IMR-90 (cell line): ENCODE results near the gene FAM149A. TPM values are rescaled to one million over a fixed set of nuclear protein-coding genes. Genes with fewer than 3 reads are reported as not detected.

Experiments
- ATAC-seq: fragments of 200-7000 bp; cut with Tn5 transposase; 2 replicates; pipeline ENCODE4 v1.9.1; 2020; ENCODE audit warnings: low read depth, mild to moderate bottlenecking, moderate library complexity
- BruUV-seq: library from RNA; stranded (reverse); fragments of 400-500 nt; replicated peaks from 2 replicates; lab custom pipeline; 2021; lab: Mats Ljungman, UMichigan
- CTCF ChIA-PET: fragments of 300-600 bp; formaldehyde crosslinking; extraction: SDS; loops from one replicate; lab custom pipeline; 2021; ENCODE audit warnings: antibody characterized with exemption; lab: Yijun Ruan, JAX
- POLR2A ChIA-PET: fragments of 300-600 bp; sonication (Branson Sonifier 250); formaldehyde crosslinking; loops from one replicate; lab custom pipeline; 2022; ENCODE audit warnings: antibody characterized with exemption; ENCODE audit not compliant: unreplicated experiment; lab: Charles Lee
- DNase-seq: peaks from one replicate; pipeline ENCODE4 v3.0.0; 2013
- H2AFZ ChIP-seq: replicated peaks from 2 replicates; pipeline ENCODE3; 2013; ENCODE audit warnings: low read length, mild to moderate bottlenecking; ENCODE audit not compliant: poor library complexity
- H2AK5ac ChIP-seq: 2 replicates; pipeline ENCODE4 v1.6.1; 2013; ENCODE audit warnings: low read depth, low read length, inconsistent platforms
- H2AK9ac ChIP-seq: replicated peaks from 2 replicates; pipeline ENCODE3; 2013; ENCODE audit warnings: mild to moderate bottlenecking, low read depth, low read length, moderate library complexity; ENCODE audit not compliant: poor library complexity
- H2BK120ac ChIP-seq: 2 replicates; pipeline ENCODE4 v1.6.1; 2013; ENCODE audit warnings: low read depth, low read length, inconsistent platforms
- H2BK15ac ChIP-seq: 3 replicates; pipeline ENCODE4 v1.6.1; 2013; ENCODE audit warnings: low read depth, low read length, inconsistent platforms
- H2BK20ac ChIP-seq: 2 replicates; pipeline ENCODE4 v1.6.1; 2013; ENCODE audit warnings: low read depth, mild to moderate bottlenecking, inconsistent platforms, low read length, moderate library complexity
- H2BK5ac ChIP-seq: 2 replicates; pipeline ENCODE4 v1.6.1; 2013; ENCODE audit warnings: mild to moderate bottlenecking, low read depth, low read length, inconsistent platforms; ENCODE audit not compliant: poor library complexity, severe bottlenecking
- H3K14ac ChIP-seq: replicated peaks from 2 replicates; pipeline ENCODE4 v1.6.1; 2013; ENCODE audit warnings: low read depth, low read length, inconsistent platforms
- H3K18ac ChIP-seq: 2 replicates; pipeline ENCODE4 v1.6.1; 2013; ENCODE audit warnings: low read depth, low read length, control low read depth
- H3K23ac ChIP-seq: 2 replicates; pipeline ENCODE4 v1.6.1; 2013; ENCODE audit warnings: low read depth, low read length, inconsistent platforms
- H3K27ac ChIP-seq: 2 replicates; pipeline ENCODE4 v1.5.1; 2013; ENCODE audit warnings: mild to moderate bottlenecking, control low read depth, low read length; ENCODE audit not compliant: insufficient read depth
- H3K27me3 ChIP-seq: 2 replicates; pipeline ENCODE4 v1.6.1; 2013; ENCODE audit warnings: low read length; ENCODE audit not compliant: control insufficient read depth, insufficient read depth
- H3K36me3 ChIP-seq: 2 replicates; pipeline ENCODE4 v1.6.1; 2013; ENCODE audit warnings: low read length, mixed read lengths; ENCODE audit not compliant: control insufficient read depth, insufficient read depth
- H3K4ac ChIP-seq: 2 replicates; pipeline ENCODE4 v1.6.1; 2013; ENCODE audit warnings: low read depth, low read length, inconsistent platforms
- H3K4me1 ChIP-seq: 2 replicates; pipeline ENCODE4 v1.6.1; 2013; ENCODE audit warnings: low read length, mixed read lengths; ENCODE audit not compliant: control insufficient read depth, insufficient read depth
- H3K4me2 ChIP-seq: 2 replicates; pipeline ENCODE4 v1.6.1; 2013; ENCODE audit warnings: low read depth, mild to moderate bottlenecking, control low read depth, low read length, moderate library complexity
- H3K4me3 ChIP-seq: 2 replicates; pipeline ENCODE4 v1.5.1; 2013; ENCODE audit warnings: low read depth, mild to moderate bottlenecking, control low read depth, low read length, moderate library complexity; ENCODE audit not compliant: insufficient read depth
- H3K56ac ChIP-seq: 2 replicates; pipeline ENCODE4 v1.6.1; 2013; ENCODE audit warnings: low read length, inconsistent platforms; ENCODE audit not compliant: insufficient read depth; ENCODE audit errors: extremely low read depth
- H3K79me1 ChIP-seq, 2 experiments: 2 replicates each; pipeline ENCODE4 v1.6.1; 2013; ENCODE audit warnings: low read length in 2 of 2, inconsistent platforms in 1 of 2, low read depth in 1 of 2
- H3K9ac ChIP-seq: 2 replicates; pipeline ENCODE4 v1.6.1; 2013; ENCODE audit warnings: low read depth, low read length, control low read depth
- H3K9me1 ChIP-seq: 2 replicates; pipeline ENCODE4 v1.6.1; 2013; ENCODE audit warnings: low read length, inconsistent platforms; ENCODE audit not compliant: insufficient read depth
- H3K9me3 ChIP-seq: 2 replicates; pipeline ENCODE4 v1.6.1; 2013; ENCODE audit warnings: low read length; ENCODE audit not compliant: control insufficient read depth, insufficient read depth
- H4K20me1 ChIP-seq: 2 replicates; pipeline ENCODE4 v1.6.1; 2013; ENCODE audit warnings: low read length, inconsistent platforms; ENCODE audit not compliant: insufficient read depth
- H4K5ac ChIP-seq: 2 replicates; pipeline ENCODE4 v1.6.1; 2013; ENCODE audit warnings: mild to moderate bottlenecking, low read depth, low read length, control low read depth
- H4K8ac ChIP-seq, 2 experiments: 2 replicates each; pipeline ENCODE4 v1.6.1; 2013; ENCODE audit warnings: low read depth in 2 of 2, low read length in 2 of 2, control low read depth in 1 of 2, inconsistent platforms in 1 of 2
- H4K91ac ChIP-seq: 2 replicates; pipeline ENCODE4 v1.6.1; 2013; ENCODE audit warnings: low read depth, low read length, inconsistent platforms; ENCODE audit not compliant: insufficient read depth
- CEBPB ChIP-seq: IDR thresholded peaks from 2 replicates; pipeline ENCODE4 v1.6.1; 2012; ENCODE audit warnings: low read depth, low read length, improper control_type of control experiment
- MAFK ChIP-seq: IDR thresholded peaks from 2 replicates; pipeline ENCODE4 v1.6.1; 2012; ENCODE audit warnings: low read depth, low read length, improper control_type of control experiment
- MXI1 ChIP-seq: IDR thresholded peaks from 2 replicates; pipeline ENCODE4 v1.6.1; 2012; ENCODE audit warnings: low read depth, mild to moderate bottlenecking, low read length, moderate library complexity, borderline replicate concordance
- NFE2L2 ChIP-seq: fragments of 150-350 bp; IDR thresholded peaks from 2 replicates; pipeline ENCODE4 v1.6.1; 2016; ENCODE audit warnings: low read depth, mild to moderate bottlenecking, low read length
- RCOR1 ChIP-seq: IDR thresholded peaks from 2 replicates; pipeline ENCODE4 v1.6.1; 2012; ENCODE audit warnings: mild to moderate bottlenecking, low read length, improper control_type of control experiment; ENCODE audit not compliant: insufficient replicate concordance
- RFX5 ChIP-seq: IDR thresholded peaks from 2 replicates; pipeline ENCODE4 v1.8.0; 2012; ENCODE audit warnings: low read depth, mild to moderate bottlenecking, low read length, moderate library complexity
- WGBS, 2 experiments: methylation state at CpG; one replicate each; pipeline versions ENCODE4 v1.1.5 to v1.1.7; 2013; ENCODE audit warnings: missing lambda C conversion rate in 2 of 2; ENCODE audit not compliant: insufficient read length in 1 of 2; ENCODE audit errors: extremely low coverage in 2 of 2; 5-methylcytosine and 5-hydroxymethylcytosine counted together
- dilution Hi-C: fragments of 300-500 bp; cut with HindIII; formaldehyde crosslinking; loops from one replicate; pipeline ENCODE4 v1.14.3; 2018; ENCODE audit warnings: low sequenced_read_pairs; ENCODE audit not compliant: unreplicated experiment
- in situ Hi-C: fragments of 300-500 bp; cut with MboI; formaldehyde crosslinking; loops from 3 replicates; pipeline ENCODE4 v1.14.3; 2019; ENCODE audit warnings: low sequenced_read_pairs, inconsistent platforms, mixed read lengths
- intact Hi-C: fragments of 100-400 bp; cut with micrococcal nuclease; formaldehyde crosslinking; loops from 2 replicates; pipeline ENCODE4 v1.10.0; 2022
- polyA plus RNA-seq, 3 experiments: library from polyadenylated mRNA; depleted of rRNA; stranded (reverse); fragments of >200 nt; gene quantifications; 2 replicates each; pipeline ENCODE4 v1.2.3, GENCODE V29; 2012; ENCODE audit warnings: low replicate concordance in 1 of 3
- total RNA-seq: library from RNA; depleted of rRNA; stranded (reverse); fragments of >200 nt; gene quantifications from 2 replicates; pipeline ENCODE4 v1.2.3, GENCODE V29; 2012
- TF ChIP-seq, protein P1 (sequence below): fragments of 150-350 bp; IDR thresholded peaks from 2 replicates; pipeline ENCODE4 v1.6.1; 2016; ENCODE audit warnings: low read depth, mild to moderate bottlenecking, low read length, moderate library complexity, borderline replicate concordance
- TF ChIP-seq, protein P2 (sequence below): conservative IDR thresholded peaks from 2 replicates; pipeline ENCODE4 v1.5.1; 2012; ENCODE audit warnings: mild to moderate bottlenecking, low read depth, low read length, improper control_type of control experiment

The FAM149A gene
- total and polyA plus RNA-seq, 2 of the 4 experiments (the other 2 are of a cell fraction): 0.54 to 0.70 TPM

DNA sequence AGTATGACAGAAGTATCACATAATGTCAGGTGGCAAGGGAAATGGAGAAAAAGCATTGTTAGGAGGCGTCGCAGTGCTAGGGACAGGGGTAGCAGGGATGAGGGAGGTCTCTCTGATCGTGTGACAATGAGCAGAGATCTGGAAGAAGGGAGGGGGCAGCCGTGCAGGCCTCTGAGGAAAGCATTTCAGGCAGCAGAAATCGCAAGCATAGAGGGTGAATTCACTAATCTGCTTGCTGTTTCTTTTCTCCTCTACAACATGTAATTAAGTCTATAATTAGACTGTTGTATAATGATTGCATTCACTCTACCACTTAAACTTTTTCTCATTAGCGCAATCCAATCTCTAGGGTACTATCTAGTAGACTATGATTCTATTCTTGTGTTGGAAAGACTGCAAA is 96.0 kb downstream of the FAM149A start:
- Histone ChIP-seq H3K14ac (no peak overlapping the region), H3K4ac (no peak overlapping the region), H2AK5ac (no peak overlapping the region), H2BK5ac (no peak overlapping the region), H4K91ac (no peak overlapping the region), H3K18ac (no peak overlapping the region), H3K23ac (no peak overlapping the region), H2AK9ac (no peak overlapping the region), H3K9ac (no peak overlapping the region), H2BK120ac (no peak overlapping the region), H2AFZ (no peak overlapping the region), H3K9me3 (no peaks in the 10 kb centered on the region), H3K4me2 (no peak overlapping the region), H4K5ac (no peak overlapping the region), H3K4me1 (no peaks in the 10 kb centered on the region; the same call in 1 of the 2 replicates), H2BK15ac (no peak overlapping the region), H3K27ac (no peak overlapping the region), H3K79me1 (no peaks in the 10 kb centered on the region), H3K9me1 (peaks cover 4% of the 10 kb centered on the region; the same call in 1 of the 2 replicates), H3K56ac (no peak overlapping the region), H3K4me3 (no peak overlapping the region), H4K8ac (no peak overlapping the region), H2BK20ac (no peak overlapping the region), H3K27me3 (no peaks in the 10 kb centered on the region), H4K20me1 (no peaks in the 10 kb centered on the region), H3K36me3 (peaks cover 3% of the 10 kb centered on the region; the same call in 1 of the 2 replicates)
- ATAC-seq: no peak
- no CpG with 5 or more reads among the region's 6 CpGs for WGBS, 2 experiments
- ChIA-PET POLR2A (no interaction called here), CTCF (no interaction called here)
- in situ Hi-C loops (no loop called here), intact Hi-C loops (no loop called here), dilution Hi-C loops (no loop called here)
- TF ChIP-seq, protein P1, sequence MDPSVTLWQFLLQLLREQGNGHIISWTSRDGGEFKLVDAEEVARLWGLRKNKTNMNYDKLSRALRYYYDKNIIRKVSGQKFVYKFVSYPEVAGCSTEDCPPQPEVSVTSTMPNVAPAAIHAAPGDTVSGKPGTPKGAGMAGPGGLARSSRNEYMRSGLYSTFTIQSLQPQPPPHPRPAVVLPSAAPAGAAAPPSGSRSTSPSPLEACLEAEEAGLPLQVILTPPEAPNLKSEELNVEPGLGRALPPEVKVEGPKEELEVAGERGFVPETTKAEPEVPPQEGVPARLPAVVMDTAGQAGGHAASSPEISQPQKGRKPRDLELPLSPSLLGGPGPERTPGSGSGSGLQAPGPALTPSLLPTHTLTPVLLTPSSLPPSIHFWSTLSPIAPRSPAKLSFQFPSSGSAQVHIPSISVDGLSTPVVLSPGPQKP: no peak
- TF ChIP-seq MAFK (no peak), RCOR1 (no peak), RFX5 (no peak), CEBPB (no peak), MXI1 (no peak), NFE2L2 (no peak)
- TF ChIP-seq, protein P2, sequence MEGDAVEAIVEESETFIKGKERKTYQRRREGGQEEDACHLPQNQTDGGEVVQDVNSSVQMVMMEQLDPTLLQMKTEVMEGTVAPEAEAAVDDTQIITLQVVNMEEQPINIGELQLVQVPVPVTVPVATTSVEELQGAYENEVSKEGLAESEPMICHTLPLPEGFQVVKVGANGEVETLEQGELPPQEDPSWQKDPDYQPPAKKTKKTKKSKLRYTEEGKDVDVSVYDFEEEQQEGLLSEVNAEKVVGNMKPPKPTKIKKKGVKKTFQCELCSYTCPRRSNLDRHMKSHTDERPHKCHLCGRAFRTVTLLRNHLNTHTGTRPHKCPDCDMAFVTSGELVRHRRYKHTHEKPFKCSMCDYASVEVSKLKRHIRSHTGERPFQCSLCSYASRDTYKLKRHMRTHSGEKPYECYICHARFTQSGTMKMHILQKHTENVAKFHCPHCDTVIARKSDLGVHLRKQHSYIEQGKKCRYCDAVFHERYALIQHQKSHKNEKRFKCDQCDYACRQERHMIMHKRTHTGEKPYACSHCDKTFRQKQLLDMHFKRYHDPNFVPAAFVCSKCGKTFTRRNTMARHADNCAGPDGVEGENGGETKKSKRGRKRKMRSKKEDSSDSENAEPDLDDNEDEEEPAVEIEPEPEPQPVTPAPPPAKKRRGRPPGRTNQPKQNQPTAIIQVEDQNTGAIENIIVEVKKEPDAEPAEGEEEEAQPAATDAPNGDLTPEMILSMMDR: no peak
- no TSS peak for BruUV-seq
- no peak for DNase-seq
